NCI-H446 treated with DMSO at 0.1 percent for 48 hours (cell line): ENCODE measurements around the gene C2orf68.
A peak's percentile ranks its signal among the peaks of the same experiment; 100 is the strongest.
"Not testable (repeated sequence)": the region's sequence is repeated elsewhere in the genome, so short reads cannot be mapped to it uniquely, and the experiment has no call there.

ENCODE experiments used
- DNase-seq: peaks from one replicate; lab custom pipeline; 2025; lab: John Stamatoyannopoulos, UW

Gene C2orf68

DNA sequence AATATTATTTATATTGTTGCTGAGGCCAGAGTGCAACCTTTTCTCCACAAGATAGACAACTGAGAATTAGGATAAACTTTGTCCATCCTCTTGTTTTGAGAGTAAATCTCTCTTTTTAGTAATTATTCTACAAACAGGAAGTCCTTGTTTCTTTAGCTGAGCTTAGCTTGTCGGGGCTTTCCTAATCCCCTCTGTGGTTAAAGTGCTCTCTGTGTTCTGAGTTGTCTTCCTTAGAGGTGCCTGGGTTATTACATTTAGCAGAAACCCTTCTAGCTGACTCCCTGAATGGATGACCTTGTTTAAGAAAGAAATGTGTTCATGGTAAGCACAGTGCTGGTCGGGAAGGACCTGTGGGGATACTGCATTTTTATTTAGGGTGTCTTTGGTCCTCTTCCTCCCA, 16.8 kb upstream of the C2orf68 start:
- DNase-seq: no peak

DNA sequence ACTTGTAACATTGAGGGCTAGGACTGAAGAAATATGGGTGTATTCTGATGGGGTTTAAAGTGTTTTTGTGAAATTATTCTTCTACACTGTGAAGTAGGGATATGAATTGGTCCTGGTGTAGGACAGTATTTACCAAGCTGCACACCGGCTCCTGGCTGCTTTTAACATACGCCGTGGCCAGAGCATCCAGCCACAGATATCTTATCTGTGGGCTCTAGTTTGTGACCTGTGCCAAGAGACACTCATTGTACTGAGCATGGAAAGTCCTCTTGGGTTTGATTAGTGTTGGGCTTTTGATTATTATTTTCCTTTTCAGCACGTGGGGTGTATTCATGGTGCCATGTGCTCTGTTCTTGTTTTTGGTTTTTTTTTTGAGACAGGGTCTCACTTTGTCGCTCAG, 12.1 kb upstream of the C2orf68 start:
- no peak for DNase-seq

DNA sequence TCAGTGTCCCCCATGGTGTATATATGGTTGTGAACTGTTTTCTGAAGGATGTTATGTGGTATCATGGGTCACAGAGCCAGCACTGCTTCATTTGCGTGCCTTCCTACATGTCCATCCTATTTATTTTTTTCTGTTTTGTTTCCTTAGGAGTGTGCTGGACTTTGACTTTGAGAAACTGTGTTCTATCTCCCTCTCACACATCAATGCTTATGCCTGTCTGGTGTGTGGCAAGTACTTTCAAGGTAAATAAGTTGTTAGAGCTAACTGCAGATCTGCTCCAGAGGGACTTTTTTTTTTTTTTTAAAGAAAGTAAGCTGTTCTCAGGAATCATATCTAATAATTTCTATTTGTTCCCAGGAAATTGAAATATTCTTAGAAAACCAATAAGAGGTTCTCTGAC, 9.5 kb upstream of the C2orf68 start:
- no peak for DNase-seq

DNA sequence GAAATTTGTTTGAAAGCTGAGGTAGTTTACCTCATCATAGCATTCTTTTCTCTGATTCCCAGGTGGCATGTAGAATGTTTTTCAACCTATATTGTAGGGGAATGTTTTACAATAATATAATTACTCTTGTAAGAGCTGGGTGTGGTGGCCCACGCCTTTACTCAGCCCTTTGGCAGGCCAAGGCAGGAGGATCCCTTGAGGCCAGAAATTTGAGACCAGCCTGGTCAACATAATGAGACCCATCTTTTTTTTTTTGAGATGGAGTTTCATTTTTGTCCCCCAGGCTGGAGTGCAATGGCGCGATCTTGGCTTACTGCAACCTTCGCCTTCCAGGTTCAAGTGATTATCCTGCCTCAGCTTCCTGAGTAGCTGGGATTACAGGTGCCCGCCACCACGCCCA, 7.8 kb upstream of the C2orf68 start:
- DNase-seq: no peak

DNA sequence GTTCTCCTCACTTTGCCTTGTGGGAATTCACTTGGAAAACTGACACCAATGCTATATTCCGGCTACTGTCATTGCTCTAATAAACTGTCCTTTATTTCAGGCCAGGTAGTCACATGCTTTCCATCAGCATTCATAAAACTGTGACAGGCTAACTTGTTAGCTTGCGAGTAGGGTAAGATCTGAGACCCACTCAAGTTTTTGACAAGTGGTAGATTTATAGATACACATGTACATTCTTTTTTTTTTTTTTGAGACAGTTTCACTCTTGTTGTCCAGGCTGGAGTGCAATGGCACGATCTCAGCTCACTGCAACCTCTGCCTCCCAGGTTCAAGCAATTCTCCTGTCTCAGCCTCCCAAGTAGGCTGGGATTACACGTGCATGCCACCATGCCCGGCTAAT, 5.9 kb upstream of the C2orf68 start:
- DNase-seq: not testable (repeated sequence)

DNA sequence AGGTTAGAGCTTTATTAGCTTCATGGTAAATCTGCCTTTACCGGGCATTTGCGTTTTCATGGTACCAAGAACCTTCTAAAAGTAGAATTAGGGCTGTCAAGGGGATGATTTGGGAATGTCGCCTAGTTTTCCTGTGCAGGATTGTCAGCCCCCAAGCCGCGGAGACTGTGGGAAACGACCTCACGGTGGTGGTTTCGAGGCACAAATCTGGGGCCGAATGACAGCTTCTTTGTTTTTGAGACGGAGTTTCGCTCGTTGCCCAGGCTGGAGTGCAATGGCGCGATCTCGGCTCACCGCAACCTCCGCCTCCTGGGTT, 3.5 kb upstream of the C2orf68 start:
- DNase-seq: no peak

DNA sequence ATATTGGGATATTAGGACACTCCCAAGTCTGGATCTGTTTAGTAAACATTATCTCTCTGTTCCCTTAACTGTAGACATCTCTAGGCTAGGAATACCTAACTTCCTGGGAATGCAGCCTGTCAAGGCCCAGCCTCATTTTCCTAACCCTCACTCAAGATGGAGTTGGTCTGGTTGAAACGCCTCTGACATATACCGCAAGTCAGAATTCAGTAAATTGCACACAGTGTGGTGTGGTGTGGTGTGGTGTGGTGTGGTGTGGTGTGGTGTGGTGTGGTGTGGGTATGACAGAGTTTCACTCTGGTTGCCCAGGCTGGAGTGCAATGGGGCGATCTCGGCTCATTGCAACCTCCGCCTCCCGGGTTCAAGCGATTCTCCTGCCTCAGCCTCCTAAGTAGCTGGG, 2.9 kb upstream of the C2orf68 start:
- not testable (repeated sequence) for DNase-seq

DNA sequence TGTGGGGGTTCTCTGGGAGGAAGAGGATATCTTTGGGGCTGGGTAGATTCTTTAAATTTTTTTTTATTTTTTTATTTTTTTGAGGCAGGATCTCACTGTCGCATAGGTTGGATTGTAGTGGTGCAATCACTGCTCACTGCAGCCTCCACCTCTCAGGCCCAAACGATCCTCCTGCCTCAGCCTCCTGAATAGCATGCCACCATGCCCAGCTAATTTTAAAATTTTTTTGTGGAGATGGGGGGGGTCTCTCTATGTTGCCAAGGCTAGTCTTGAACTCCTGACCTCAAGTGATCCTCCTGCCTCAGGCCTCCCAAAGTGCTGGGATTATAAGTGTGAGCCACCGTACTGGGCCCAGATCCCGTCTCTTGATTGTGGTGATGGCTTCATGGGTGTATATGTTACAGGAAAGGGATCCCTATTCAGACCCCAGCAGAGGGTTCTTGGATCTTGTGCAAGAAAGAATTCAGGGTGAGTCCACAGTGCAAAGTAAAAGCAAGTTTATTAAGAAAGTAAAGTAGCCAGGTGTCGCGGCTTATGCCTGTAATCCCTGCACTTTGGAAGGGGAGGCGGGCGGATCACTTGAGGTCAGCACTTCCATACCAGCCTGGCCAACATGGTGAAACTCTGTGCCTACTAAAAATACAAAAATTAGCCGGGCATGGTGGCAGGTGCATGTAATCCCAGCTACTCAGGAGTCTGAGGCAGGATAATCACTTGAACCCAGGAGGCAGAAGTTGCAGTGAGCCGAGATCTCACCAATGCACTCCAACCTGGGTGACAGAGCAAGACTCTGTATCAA, 2.0 kb upstream of the C2orf68 start:
- DNase-seq: no peak

DNA sequence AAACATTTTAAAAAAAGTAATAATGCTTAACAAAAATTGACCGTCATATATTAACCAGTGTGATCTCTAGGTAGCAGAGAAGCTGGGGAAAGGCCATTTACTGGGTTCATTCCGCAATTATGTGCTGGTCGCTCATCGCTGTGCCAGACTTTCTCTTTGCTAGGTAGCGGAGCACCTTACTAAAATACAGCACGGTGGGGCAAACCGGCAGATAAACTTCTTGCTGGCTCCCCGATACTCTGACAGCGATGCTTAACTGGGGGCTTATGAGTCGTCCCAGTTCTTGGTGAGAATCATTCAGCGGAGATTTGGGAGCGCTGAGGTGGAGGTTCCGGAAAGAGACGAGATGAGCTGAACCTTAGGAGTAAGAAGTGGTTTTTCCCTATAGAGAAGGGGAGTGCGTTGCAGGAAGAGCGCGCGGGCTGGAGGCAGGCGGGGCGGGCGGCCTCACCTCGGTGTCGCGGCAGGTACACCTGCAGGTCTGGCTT, 605 bp downstream of the C2orf68 start:
- no peak for DNase-seq

DNA sequence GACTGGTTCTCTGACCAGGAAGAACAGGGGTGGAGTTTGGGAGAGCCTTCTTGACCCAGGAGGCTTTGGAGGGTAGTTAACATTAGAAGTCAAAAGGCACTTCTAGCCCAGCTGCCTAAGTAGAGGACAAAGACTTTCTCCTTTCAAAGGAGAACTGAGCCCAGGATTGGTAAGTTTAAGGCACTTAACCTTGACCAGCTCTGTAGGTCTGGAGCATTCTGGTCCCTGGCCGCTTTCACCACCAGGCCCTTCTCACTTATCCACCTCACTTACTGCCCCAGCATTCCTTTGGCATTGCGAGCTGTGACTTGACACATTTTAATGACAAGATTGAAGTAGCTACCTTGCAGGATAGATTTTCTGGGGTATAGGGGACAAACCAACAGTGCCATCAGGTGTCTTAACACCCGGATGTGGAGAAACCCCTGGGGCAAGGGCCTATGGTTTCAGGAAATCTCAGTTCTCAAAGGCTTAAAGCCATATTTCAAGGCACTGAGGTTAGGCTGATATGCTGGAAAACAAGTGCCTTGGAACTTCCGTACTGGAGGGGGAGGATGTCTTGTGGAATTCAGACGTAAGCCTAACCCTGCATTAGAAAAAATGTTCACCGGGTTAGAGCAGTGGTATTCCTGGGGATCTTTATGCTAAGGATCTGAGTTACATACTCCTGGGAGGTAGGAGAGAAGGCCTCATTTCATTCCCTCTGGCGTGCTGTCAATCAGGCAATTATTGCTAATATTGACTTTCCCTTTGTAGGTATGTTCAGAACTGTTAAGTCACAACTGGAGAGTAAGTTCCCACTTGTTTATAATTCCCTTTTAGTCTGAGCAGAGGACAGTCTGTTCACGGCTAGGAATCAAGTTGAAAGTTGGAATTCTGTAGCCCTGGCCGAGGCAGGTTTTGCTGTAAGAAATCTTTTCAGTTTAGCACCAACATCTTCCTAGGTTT, 4.3 kb downstream of the C2orf68 start:
- no peak for DNase-seq

DNA sequence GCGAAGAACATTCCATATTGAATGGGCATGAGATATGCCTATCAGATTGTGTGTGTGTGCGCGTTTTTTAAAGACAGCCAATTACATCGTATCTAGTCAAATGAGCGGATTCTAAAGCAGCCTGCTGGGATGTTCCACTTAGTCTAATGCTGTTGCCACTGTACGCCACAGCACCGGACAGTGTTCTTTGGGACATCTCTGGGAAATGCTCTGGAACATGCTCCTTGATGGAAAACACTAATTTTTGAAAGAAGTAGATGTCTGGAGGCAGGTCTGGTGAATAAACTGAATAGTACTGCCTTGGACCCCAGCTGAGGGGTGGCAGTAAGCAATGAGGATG, 5.8 kb downstream of the C2orf68 start:
- DNase-seq: no peak

DNA sequence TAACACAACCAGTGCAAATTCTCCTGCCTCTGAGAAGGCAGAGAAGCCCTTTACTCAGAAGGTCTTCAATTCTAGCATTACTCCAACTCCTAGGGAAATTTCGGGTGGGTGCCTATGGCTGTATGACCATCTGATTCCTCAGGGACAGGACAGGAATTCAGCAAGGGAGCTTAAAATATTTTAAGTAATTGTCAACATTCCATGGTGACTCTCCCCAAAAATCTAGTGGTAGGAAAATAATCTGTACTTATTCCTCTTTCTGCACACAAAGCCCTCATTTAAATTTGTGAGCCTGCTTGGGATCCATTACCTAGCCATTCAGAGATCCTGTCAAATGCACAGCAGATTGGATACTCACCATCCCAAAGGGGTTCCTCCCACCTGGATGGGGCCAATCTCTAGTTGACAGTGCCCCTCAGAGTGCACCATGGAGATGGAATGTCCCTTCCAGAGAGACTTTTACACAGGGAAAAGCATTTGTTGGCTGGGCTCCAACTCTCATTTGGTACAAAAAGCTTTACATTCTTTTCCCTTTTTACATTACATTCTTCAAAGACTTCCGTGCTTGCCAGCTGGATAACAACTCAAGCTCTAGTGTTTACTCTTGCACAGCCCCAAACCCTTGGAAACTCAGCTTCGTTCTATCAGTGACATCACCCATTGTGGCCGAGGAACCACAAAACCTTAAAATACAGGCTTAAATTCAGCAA, 6.3 kb downstream of the C2orf68 start:
- no peak for DNase-seq

DNA sequence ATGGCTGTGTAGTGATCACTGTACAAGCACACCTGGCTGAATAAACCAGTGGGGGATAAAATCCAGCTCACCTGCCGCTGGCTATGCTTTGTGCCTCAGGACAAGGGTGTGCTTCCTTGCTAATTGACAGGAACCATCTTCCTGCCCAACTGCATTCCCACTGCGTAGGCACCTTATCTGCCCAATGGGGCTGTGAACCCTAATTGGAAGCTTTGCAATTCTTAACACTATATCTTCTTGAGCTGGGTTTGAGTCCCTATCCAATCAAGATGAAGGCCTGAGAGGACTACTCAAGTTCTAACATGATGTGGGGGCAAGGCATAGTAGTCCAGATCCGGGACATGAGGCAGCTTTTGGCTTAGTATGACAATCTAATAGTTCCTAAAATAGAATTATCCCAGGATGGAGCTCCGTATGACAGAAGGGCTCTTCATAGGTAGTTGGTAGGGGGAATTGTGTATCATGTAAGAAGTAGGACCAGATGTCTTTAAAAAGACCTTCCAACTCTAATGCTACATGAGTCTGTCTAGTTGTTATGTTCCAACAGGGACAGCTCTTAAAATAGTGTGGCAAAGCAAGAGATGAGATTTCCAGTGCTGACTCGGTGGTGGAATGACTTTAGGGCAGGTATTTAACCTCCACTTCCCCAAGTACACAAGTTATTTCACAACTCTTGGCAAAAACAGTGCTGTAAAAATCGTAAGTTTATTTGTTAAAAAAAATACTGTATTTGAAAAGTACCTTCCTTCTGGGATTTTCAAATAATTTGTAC, 7.1 kb downstream of the C2orf68 start:
- DNase-seq: no peak

DNA sequence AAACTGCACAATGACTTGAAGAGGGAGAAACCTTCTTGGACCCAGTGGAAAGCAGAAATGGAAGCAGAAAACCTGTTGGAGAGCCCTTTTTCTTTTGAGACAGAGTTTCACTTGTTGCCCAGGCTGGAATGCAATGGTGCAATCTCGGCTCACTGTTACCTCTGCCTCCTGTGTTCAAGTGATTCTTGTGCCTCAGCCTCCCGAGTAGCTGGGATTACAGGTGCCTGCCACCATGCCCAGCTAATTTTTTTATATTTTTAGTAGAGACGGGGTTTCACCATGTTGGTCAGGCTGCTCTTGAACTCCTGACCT, 7.8 kb downstream of the C2orf68 start:
- not testable (repeated sequence) for DNase-seq

DNA sequence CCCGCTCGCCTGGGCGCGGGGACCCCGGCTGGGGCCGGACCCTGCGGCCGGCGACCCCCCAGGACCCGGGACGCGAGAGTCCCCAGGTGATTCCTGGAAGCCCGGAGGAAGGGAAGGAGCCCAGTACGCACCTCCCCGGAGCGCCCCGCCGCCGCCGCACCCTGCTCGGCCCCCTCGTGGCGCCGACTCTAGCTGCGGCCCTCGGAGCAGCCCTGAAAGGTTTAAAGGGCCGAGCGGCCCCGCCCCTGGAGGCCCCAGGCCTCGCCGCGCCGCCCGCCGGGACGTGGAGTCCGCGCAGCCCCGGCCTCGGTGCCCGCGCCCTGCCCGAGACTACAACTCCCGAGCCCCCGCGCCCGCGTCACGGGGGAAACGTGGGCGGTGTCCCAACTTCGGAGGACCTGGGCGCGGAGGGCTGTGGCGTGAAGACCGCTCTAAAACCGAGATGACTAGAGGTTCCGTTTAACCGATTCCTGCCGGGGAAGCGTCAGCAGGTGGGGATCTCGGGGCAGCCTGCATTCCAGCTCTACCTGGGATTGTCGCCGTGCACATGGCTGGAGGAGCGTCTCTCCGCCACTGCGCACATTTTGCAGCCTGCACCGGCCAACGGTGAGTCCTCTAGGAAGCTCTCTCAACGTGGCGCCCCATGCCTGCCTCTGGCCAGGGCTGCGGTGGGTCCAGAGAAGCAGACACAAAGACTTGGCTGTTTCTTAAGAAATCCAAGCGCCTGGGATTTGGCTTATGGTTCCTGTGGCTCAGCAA, 9.2 kb downstream of the C2orf68 start, which contains the start of gene TMEM150A:
TSS of gene TMEM150A (minus strand) at position 223 of the 759 bp plus-strand sequence. CDS start 750 bp downstream, outside the sequence.
- DNase-seq: peak; percentile 62

DNA sequence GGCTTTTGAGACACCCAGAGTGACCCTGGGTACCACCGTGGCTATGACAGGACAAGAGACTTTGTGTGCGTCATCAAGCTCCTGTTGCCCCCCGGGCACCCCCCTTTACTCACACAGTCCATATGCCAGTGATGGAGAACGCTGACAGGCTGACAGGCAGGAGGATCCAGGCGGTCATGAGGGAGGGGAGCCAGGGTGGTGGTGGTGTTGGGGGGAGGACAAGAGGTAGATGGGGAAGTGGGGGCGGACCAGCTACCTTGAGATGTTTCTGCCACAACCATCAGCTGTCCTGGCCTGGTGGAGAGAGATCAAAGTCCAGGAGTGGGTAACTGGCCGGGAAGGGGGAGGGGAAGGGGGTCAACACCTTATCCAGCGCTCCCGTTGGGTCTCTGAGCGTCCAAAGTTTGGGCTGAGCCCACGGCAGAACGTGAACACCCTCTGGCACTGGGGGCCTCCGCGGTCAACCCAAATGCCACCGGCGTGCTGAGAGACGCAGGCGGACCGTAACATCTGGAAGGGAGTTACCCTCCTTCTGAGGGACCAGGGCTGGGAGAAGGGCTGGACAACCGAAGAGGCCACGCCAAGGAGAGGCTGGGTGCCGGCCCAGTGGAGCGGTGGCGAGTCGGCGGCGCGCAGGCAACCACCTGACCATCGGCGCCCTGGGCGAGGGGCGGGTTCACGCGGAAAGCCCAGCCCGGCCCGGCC, 9.9 kb downstream of the C2orf68 start:
- no peak for DNase-seq

DNA sequence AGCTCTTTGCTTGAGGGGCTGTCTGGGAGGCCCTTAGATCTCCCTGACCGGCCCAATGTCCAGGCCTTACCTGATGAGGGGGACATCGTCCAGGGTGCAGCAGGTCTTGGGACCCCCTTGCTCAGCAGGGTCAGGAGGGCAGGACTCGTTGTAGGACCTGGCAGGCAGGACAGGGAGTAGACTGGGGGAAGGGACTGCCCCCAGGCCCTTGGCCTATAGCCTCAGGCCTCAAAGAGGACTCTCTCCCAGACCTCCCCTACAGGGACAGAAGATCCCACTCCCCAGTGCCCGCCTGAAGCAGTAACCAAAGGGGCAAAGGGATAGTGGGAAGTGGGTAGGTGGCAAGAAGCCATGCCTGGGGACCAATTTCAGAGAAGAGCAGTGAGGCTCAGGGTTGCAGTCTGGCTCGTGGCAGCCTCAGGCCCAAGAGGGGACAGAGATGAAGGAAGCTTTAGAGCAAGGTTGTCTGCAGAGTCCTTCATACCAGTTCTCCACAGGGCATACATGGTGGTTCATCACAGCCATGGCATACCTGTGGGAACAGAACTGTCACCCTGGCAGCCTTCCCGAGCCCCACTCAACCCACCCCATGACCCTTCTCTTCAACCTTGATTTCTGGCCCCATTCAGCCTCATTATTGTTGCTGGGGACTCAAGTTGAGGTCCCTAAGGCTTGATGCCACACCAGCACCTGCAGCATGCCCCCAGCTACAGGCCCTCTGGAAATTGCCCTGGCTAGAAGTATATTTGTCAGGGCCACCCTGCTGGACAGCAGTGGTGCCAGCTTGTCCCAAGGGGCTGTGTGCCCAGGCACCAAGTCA, 10.7 kb downstream of the C2orf68 start:
- no peak for DNase-seq

DNA sequence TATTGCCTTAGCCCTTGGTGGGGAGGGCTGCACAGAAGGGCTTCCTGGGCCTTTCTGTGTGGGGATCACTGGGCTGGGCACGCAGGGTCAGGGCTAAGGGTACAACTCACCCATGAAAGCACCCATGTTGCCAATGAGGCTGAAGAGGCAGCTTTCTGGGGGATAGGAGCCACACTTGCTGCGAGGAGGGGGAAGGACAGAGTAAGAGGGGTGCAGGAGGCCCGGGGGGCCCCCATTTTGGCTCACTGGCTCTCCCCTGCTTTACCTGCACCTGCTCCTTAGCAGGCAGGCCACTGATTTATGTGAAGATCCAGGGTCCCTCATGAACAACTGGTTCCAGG, 11.7 kb downstream of the C2orf68 start:
- DNase-seq: no peak

DNA sequence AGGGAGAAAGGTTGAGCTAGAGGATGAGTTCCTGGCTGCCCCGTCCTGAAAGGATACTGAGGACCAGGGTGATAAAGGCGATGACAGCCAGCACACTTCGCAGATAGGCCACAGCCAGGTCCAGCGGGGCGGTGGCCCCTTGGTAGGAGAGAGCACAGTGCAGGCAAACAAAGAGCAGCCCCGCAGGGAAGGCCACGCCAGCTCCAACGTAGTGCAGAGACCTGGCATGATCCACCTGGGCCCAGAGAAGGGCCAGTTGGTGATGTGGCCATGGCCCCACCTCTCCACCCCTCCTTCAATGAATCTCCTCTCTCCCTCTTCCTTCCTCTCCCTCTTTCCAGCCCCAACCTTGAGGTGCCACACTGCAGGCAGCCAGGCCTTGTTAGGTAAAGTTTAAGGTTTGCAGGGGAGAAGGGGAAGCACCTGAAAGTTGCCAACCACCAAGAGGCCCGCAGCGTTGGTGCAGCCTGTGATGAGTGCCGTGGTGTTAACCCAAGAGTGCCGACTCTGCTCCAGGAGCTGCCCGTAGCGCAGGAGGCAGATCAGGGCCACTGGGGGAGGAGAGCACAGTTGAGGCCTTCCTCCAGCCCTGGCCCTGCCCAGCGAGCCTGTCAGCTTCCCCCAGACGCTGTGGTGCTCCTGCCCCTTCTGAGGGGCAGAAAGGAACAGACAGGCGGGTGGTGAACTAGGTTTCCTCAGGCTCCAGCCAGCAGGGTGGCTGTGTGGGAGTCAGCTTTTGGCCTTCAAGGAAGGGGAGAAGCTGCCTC, 12.2 kb downstream of the C2orf68 start:
- no peak for DNase-seq
